ENCODE measurements around the gene SLC40A1.

DNA sequence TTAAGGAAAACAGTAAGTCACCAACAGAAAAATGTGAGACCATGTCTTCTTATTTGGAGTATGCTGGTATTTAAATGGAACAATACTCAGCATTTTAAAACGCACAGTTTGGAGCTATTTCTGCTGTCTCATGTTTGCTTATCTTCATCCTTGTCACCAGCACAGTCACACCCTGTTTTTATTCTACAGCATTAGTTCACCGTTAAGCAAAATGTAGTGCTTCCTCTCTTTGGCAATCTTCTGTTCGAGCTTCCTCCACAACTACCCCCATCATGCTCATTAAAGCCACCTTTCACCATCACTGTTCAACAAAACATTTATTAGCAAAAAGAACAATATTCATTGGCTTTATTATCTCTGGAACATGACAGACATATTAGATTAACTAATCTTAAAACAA is 64.0 kb downstream of the SLC40A1 start:
- TF ChIP-seq, protein P1, sequence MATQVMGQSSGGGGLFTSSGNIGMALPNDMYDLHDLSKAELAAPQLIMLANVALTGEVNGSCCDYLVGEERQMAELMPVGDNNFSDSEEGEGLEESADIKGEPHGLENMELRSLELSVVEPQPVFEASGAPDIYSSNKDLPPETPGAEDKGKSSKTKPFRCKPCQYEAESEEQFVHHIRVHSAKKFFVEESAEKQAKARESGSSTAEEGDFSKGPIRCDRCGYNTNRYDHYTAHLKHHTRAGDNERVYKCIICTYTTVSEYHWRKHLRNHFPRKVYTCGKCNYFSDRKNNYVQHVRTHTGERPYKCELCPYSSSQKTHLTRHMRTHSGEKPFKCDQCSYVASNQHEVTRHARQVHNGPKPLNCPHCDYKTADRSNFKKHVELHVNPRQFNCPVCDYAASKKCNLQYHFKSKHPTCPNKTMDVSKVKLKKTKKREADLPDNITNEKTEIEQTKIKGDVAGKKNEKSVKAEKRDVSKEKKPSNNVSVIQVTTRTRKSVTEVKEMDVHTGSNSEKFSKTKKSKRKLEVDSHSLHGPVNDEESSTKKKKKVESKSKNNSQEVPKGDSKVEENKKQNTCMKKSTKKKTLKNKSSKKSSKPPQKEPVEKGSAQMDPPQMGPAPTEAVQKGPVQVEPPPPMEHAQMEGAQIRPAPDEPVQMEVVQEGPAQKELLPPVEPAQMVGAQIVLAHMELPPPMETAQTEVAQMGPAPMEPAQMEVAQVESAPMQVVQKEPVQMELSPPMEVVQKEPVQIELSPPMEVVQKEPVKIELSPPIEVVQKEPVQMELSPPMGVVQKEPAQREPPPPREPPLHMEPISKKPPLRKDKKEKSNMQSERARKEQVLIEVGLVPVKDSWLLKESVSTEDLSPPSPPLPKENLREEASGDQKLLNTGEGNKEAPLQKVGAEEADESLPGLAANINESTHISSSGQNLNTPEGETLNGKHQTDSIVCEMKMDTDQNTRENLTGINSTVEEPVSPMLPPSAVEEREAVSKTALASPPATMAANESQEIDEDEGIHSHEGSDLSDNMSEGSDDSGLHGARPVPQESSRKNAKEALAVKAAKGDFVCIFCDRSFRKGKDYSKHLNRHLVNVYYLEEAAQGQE (IDR thresholded peaks at IDR 0.05; ENCODE audit: insufficient read depth in 1 of 2, low read depth in 2 of 2, low read length in 2 of 2): no peak
- no peak for TF ChIP-seq TAF1 (IDR thresholded peaks at IDR 0.05; ENCODE audit: borderline replicate concordance, insufficient read depth, low read length)
- no peak for TF ChIP-seq SIN3A (IDR thresholded peaks at IDR 0.05; ENCODE audit: borderline replicate concordance, insufficient read depth, low read length)
